C4-2B (cell line): ENCODE results near the gene RADIL.

Experiments
- ZFX ChIP-seq: fragments of 450-650 bp; IDR thresholded peaks from 2 replicates; pipeline ENCODE4 v1.6.1; 2017
- TF ChIP-seq, protein P1 (sequence below): fragments of 450-650 bp; conservative IDR thresholded peaks from 2 replicates; pipeline ENCODE4 v1.5.1; 2017; ENCODE audit warnings: mild to moderate bottlenecking

DNA sequence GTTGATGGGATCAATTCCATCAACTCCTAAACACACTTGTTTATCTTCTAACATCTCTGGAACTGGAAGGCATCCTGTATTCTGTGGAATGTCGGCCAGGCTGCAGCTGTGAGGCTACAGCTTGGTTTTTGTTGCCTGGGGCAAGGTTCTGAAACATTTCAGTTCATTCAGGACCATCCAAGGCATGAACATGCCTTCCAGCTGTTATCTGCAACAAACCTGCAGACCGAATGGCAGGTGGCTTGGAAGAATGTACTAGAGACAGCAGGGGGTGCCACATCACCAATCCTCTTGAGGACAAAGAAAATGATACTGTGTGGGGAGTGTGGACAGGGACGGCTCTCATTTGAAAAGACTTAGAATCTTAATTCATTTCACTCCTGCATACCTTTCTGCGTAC lies 34.1 kb downstream of the RADIL start:
- TF ChIP-seq, protein P1, sequence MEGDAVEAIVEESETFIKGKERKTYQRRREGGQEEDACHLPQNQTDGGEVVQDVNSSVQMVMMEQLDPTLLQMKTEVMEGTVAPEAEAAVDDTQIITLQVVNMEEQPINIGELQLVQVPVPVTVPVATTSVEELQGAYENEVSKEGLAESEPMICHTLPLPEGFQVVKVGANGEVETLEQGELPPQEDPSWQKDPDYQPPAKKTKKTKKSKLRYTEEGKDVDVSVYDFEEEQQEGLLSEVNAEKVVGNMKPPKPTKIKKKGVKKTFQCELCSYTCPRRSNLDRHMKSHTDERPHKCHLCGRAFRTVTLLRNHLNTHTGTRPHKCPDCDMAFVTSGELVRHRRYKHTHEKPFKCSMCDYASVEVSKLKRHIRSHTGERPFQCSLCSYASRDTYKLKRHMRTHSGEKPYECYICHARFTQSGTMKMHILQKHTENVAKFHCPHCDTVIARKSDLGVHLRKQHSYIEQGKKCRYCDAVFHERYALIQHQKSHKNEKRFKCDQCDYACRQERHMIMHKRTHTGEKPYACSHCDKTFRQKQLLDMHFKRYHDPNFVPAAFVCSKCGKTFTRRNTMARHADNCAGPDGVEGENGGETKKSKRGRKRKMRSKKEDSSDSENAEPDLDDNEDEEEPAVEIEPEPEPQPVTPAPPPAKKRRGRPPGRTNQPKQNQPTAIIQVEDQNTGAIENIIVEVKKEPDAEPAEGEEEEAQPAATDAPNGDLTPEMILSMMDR: peak; percentile 67
- no peak for TF ChIP-seq ZFX
